Caki2 (cell line): Measurements from ENCODE around the gene APOH. TPM values are rescaled to one million over a fixed set of nuclear protein-coding genes. Genes with fewer than 3 reads are reported as not detected.
"Not testable (repeated sequence)": the region's sequence is repeated elsewhere in the genome, so short reads cannot be mapped to it uniquely, and the experiment has no call there.

Experiments
- DNase-seq: peaks from one replicate; pipeline ENCODE4 v3.0.0-alpha.2; 2015; ENCODE audit warnings: low read depth
- in situ Hi-C: cut with HindIII; loops from 2 replicates; pipeline ENCODE4 v1.10.0; 2016; ENCODE audit warnings: low sequenced_read_pairs, low pct_unique_long_range_greater_than_20kb, mixed read lengths
- total RNA-seq: library from RNA; depleted of rRNA; stranded (reverse); fragments of >200 nt; shearing (Covaris generic); gene quantifications from 2 replicates; pipeline ENCODE4 v1.2.3, GENCODE V29; 2014; ENCODE audit warnings: low replicate concordance; rRNA removed

The APOH gene
- total RNA-seq: 0.20 TPM in 1 of 2 replicates, not detected in the other

GRCh38 chr17:66228887-66229782, at the start of gene APOH:
TSS of gene APOH (minus strand) at chr17:66229415. CDS start at chr17:66229379, 36 bp downstream.
- DNase-seq: peak; percentile 22
- in situ Hi-C loops: no loop called here

GRCh38 chr17:66277191-66277590, 48.0 kb upstream of the APOH start:
- in situ Hi-C loops: no loop called here

GRCh38 chr17:66276328-66276937, 47.2 kb upstream of the APOH start:
- in situ Hi-C loops: no loop called here
- no peak for DNase-seq

More at GRCh38 chr17:66277191-66277590, 48.0 kb upstream of the APOH start:
- no peak for DNase-seq

GRCh38 chr17:66275651-66276050, 46.4 kb upstream of the APOH start:
- peak; percentile 95 for DNase-seq
- in situ Hi-C loops: no loop called here

- in situ Hi-C loops: no loop called here
- no peak for DNase-seq
Observed at GRCh38 chr17:66273586-66273848, 44.3 kb upstream of the APOH start.

- DNase-seq: peak; percentile 91
Observed at GRCh38 chr17:66272811-66273585, 43.8 kb upstream of the APOH start.

GRCh38 chr17:66271512-66271911, 42.3 kb upstream of the APOH start:
- no peak for DNase-seq
- in situ Hi-C loops: no loop called here

More at GRCh38 chr17:66272811-66273585, 43.8 kb upstream of the APOH start:
- in situ Hi-C loops: no loop called here

GRCh38 chr17:66270106-66270505, 40.9 kb upstream of the APOH start:
- in situ Hi-C loops: no loop called here
- no peak for DNase-seq

GRCh38 chr17:66268247-66268927, 39.2 kb upstream of the APOH start:
- in situ Hi-C loops: no loop called here
- DNase-seq: no peak

GRCh38 chr17:66264696-66265095, 35.5 kb upstream of the APOH start:
- DNase-seq: no peak
- in situ Hi-C loops: no loop called here

GRCh38 chr17:66262767-66263166, 33.6 kb upstream of the APOH start:
- no peak for DNase-seq
- in situ Hi-C loops: no loop called here

GRCh38 chr17:66260688-66261087, 31.5 kb upstream of the APOH start:
- DNase-seq: no peak
- in situ Hi-C loops: no loop called here

- no peak for DNase-seq
- in situ Hi-C loops: no loop called here
Observed at GRCh38 chr17:66260275-66260674, 31.1 kb upstream of the APOH start.

- in situ Hi-C loops: no loop called here
- DNase-seq: no peak
Observed at GRCh38 chr17:66255527-66255971, 26.3 kb upstream of the APOH start.

- in situ Hi-C loops: no loop called here
Observed at GRCh38 chr17:66255112-66255511, 25.9 kb upstream of the APOH start.

GRCh38 chr17:66253458-66253857, 24.2 kb upstream of the APOH start:
- DNase-seq, in situ Hi-C loops: not testable (repeated sequence)

More at GRCh38 chr17:66255112-66255511, 25.9 kb upstream of the APOH start:
- peak; percentile 53 for DNase-seq

GRCh38 chr17:66250686-66251085, 21.5 kb upstream of the APOH start:
- no peak for DNase-seq
- in situ Hi-C loops: no loop called here

GRCh38 chr17:66248285-66248684, 19.1 kb upstream of the APOH start:
- in situ Hi-C loops: no loop called here
- no peak for DNase-seq
